HepG2 (cell line): Measurements from ENCODE around the gene BCL7A. TPM values are rescaled to one million over a fixed set of nuclear protein-coding genes. Genes with fewer than 3 reads are reported as not detected.

Source experiments
- HOXA7 ChIP-seq: sonication (generic); formaldehyde crosslinking; IDR thresholded peaks from 2 replicates; pipeline ENCODE4 v1.8.1; 2022; ENCODE audit warnings: mild to moderate bottlenecking, missing genetic modification reagents, moderate library complexity
- KDM1A ChIP-seq: IDR thresholded peaks from 2 replicates; pipeline ENCODE4 v1.6.1; 2016; ENCODE audit warnings: missing compliant biosample characterization
- KDM3A ChIP-seq: IDR thresholded peaks from 2 replicates; pipeline ENCODE4 v1.6.1; 2018; ENCODE audit warnings: low read depth, missing compliant biosample characterization
- LBX2 ChIP-seq: sonication (generic); formaldehyde crosslinking; IDR thresholded peaks from 2 replicates; pipeline ENCODE4 v1.5.0; 2020; ENCODE audit warnings: missing genetic modification reagents, mild to moderate bottlenecking, borderline replicate concordance
- MAFK ChIP-seq, 2 experiments: IDR thresholded peaks in 1 of 2; conservative IDR thresholded peaks in 1 of 2; 2 replicates each; pipeline ENCODE4 v1.6.1; 2011; ENCODE audit warnings: improper control_type of control experiment in 2 of 2, low read length in 2 of 2
- MIXL1 ChIP-seq: IDR thresholded peaks from 2 replicates; pipeline ENCODE4 v1.6.1; 2016
- NCOA5 ChIP-seq: sonication (generic); formaldehyde crosslinking; IDR thresholded peaks from 2 replicates; pipeline ENCODE4 v1.4.0; 2020; ENCODE audit warnings: missing genetic modification reagents
- NKX3-1 ChIP-seq: sonication (generic); formaldehyde crosslinking; IDR thresholded peaks from 2 replicates; pipeline ENCODE4 v1.5.0; 2020; ENCODE audit warnings: missing genetic modification reagents
- NRL ChIP-seq: sonication (generic); formaldehyde crosslinking; IDR thresholded peaks from 2 replicates; pipeline ENCODE4 v1.5.0; 2020; ENCODE audit warnings: missing genetic modification reagents, mild to moderate bottlenecking, moderate library complexity, borderline replicate concordance
- SNAPC5 ChIP-seq: sonication (generic); formaldehyde crosslinking; IDR thresholded peaks from 2 replicates; pipeline ENCODE4 v1.8.1; 2023; ENCODE audit warnings: mild to moderate bottlenecking, missing genetic modification reagents, borderline replicate concordance
- SOX13 ChIP-seq, 3 experiments: fragments of 450-650 bp in 1 of 3; sonication (generic) in 1 of 3; formaldehyde crosslinking in 1 of 3; IDR thresholded peaks in 2 of 3; conservative IDR thresholded peaks in 1 of 3; 2 replicates each; pipeline versions ENCODE4 v1.5.0 to v1.6.1; 2016 to 2020; ENCODE audit warnings: antibody characterized with exemption in 1 of 3, mild to moderate bottlenecking in 1 of 3, missing compliant biosample characterization in 1 of 3, missing genetic modification reagents in 1 of 3, moderate library complexity in 1 of 3
- TBP ChIP-seq: sonication (generic); formaldehyde crosslinking; IDR thresholded peaks from 2 replicates; pipeline ENCODE4 v1.5.0; 2020; ENCODE audit warnings: missing genetic modification reagents
- TERF1 ChIP-seq: sonication (generic); formaldehyde crosslinking; IDR thresholded peaks from 2 replicates; pipeline ENCODE4 v1.8.0; 2022; ENCODE audit warnings: mild to moderate bottlenecking, missing genetic modification reagents, moderate library complexity
- TSC22D2 ChIP-seq: sonication (generic); formaldehyde crosslinking; IDR thresholded peaks from 2 replicates; pipeline ENCODE4 v1.5.1; 2020; ENCODE audit warnings: missing genetic modification reagents, mild to moderate bottlenecking, borderline replicate concordance
- YEATS2 ChIP-seq: sonication (generic); formaldehyde crosslinking; IDR thresholded peaks from 2 replicates; pipeline ENCODE4 v1.4.0; 2020; ENCODE audit warnings: missing genetic modification reagents, borderline replicate concordance
- ZBTB1 ChIP-seq: sonication (generic); formaldehyde crosslinking; IDR thresholded peaks from 2 replicates; pipeline ENCODE4 v1.4.0; 2020; ENCODE audit warnings: missing genetic modification reagents, borderline replicate concordance
- ZBTB26 ChIP-seq: IDR thresholded peaks from 2 replicates; pipeline ENCODE4 v1.6.1; 2016; ENCODE audit warnings: missing compliant biosample characterization, missing genetic modification reagents, borderline replicate concordance
- ZHX2 ChIP-seq, 2 experiments: sonication (generic) in 1 of 2; formaldehyde crosslinking in 1 of 2; IDR thresholded peaks; 2 replicates each; pipeline versions ENCODE4 v1.6.1 to v1.9.0; 2014 to 2022; ENCODE audit warnings: antibody characterized with exemption in 1 of 2, borderline replicate concordance in 1 of 2, inconsistent platforms in 1 of 2, low read depth in 1 of 2, missing genetic modification reagents in 1 of 2
- ZNF253 ChIP-seq: sonication (generic); formaldehyde crosslinking; IDR thresholded peaks from 2 replicates; pipeline ENCODE4 v1.8.0; 2022; ENCODE audit warnings: mild to moderate bottlenecking, missing genetic modification reagents, borderline replicate concordance
- polyA plus RNA-seq, 8 experiments: library from polyadenylated mRNA; depleted of rRNA in 3 of 8; stranded (reverse) in 7 of 8; unstranded in 1 of 8; fragments of >200 nt; fragmentation: Illumina TruSeq in 4 of 8; extraction: Trizol in 4 of 8; gene quantifications; 2 replicates each; pipeline versions ENCODE4 v1.2.1 to v1.2.3, GENCODE V29; 2011 to 2016; ENCODE audit warnings: low read depth in 4 of 8, missing spikeins in 1 of 8, mixed read lengths in 1 of 8; ENCODE audit not compliant: insufficient read depth in 1 of 8
- total RNA-seq, 5 experiments: library from RNA; depleted of rRNA; stranded (reverse); fragments of >200 nt; fragmentation: Illumina TruSeq; extraction: Trizol; gene quantifications; 2 replicates each; pipeline ENCODE4 v1.2.3, GENCODE V29; 2016; ENCODE audit warnings: low read depth in 1 of 5

BCL7A gene
- total and polyA plus RNA-seq, 2 of the 13 experiments (the other 11 are each of a cell fraction or from before 2014, with no cell fraction given): 4.1 to 6.2 TPM

GRCh38 chr12:122064025-122064777, 42.5 kb downstream of the BCL7A start (continued):
- TF ChIP-seq KDM3A (CRISPR knock-in tag): no peak
- no peak for TF ChIP-seq KDM1A (CRISPR knock-in tag)
- no peak for TF ChIP-seq ZHX2 (IDR thresholded peaks at IDR 0.05; ENCODE audit: low read depth)
- no peak for TF ChIP-seq ZHX2 (CRISPR knock-in tag; IDR thresholded peaks at IDR 0.05; ENCODE audit: borderline replicate concordance)
- TF ChIP-seq HOXA7 (CRISPR knock-in tag): no peak
- no peak for TF ChIP-seq SNAPC5 (CRISPR knock-in tag)
- TF ChIP-seq ZBTB26 (CRISPR knock-in tag): no peak; the same call in 1 of the 2 replicates
- TF ChIP-seq SOX13 (IDR thresholded peaks at IDR 0.05): no peak
- no peak for TF ChIP-seq SOX13 (CRISPR knock-in tag; conservative IDR thresholded peaks at IDR 0.05 in 1 of 2, IDR thresholded peaks at IDR 0.05 in 1 of 2)
- peak; percentile 65; the same call in 1 of the 2 replicates for TF ChIP-seq NKX3-1
- TF ChIP-seq TERF1 (CRISPR knock-in tag): no peak
- TF ChIP-seq MIXL1 (CRISPR knock-in tag): peak; percentile 40; the same call in 1 of the 2 replicates
- no peak for TF ChIP-seq TSC22D2 (CRISPR knock-in tag)
- no peak for TF ChIP-seq TBP (CRISPR knock-in tag)
- TF ChIP-seq ZNF253 (CRISPR knock-in tag): no peak
- no peak; the same call in 1 of the 2 replicates for TF ChIP-seq LBX2 (CRISPR knock-in tag)
- TF ChIP-seq ZBTB1 (CRISPR knock-in tag): no peak
- 0 out of 2 replicates have a peak, but pooled peaks have one; percentile 62 for TF ChIP-seq NRL (CRISPR knock-in tag)
- TF ChIP-seq YEATS2 (CRISPR knock-in tag): no peak
- TF ChIP-seq NCOA5 (CRISPR knock-in tag): no peak
- TF ChIP-seq MAFK (conservative IDR thresholded peaks at IDR 0.05 in 1 of 2, IDR thresholded peaks at IDR 0.05 in 1 of 2; ENCODE audit: low read length in 2 of 2): no peak
